RWPE2 (cell line): Measurements from ENCODE around the gene NKAIN4.

ENCODE experiments used
- ATAC-seq: fragments of 200-7000 bp; cut with Tn5 transposase; 3 replicates; pipeline ENCODE4 v1.9.1; 2021; ENCODE audit warnings: low read depth
- DNase-seq: peaks from one replicate; pipeline ENCODE4 v3.0.0-alpha.2; 2020; ENCODE audit warnings: low spot score
- H3K27ac ChIP-seq: fragments of 450-650 bp; 2 replicates; pipeline ENCODE4 v1.5.1; 2017; ENCODE audit warnings: mild to moderate bottlenecking; ENCODE audit not compliant: poor library complexity, severe bottlenecking
- H3K27me3 ChIP-seq: fragments of 250-450 bp; sonication (Bioruptor Pico); 2 replicates; pipeline ENCODE4 v1.5.1; 2021; ENCODE audit warnings: mild to moderate bottlenecking, moderate library complexity; ENCODE audit not compliant: insufficient read depth, poor library complexity, severe bottlenecking
- H3K36me3 ChIP-seq: fragments of 250-450 bp; sonication (Bioruptor Pico); 2 replicates; pipeline ENCODE4 v1.5.1; 2020; ENCODE audit warnings: low read depth, mild to moderate bottlenecking, moderate library complexity
- H3K4me1 ChIP-seq: fragments of 250-450 bp; sonication (Bioruptor Pico); 2 replicates; pipeline ENCODE4 v1.5.1; 2021; ENCODE audit warnings: mild to moderate bottlenecking, moderate library complexity; ENCODE audit not compliant: insufficient read depth, poor library complexity, severe bottlenecking
- H3K4me3 ChIP-seq: fragments of 250-450 bp; sonication (Bioruptor Pico); 2 replicates; pipeline ENCODE4 v1.5.1; 2021; ENCODE audit warnings: mild to moderate bottlenecking, moderate library complexity; ENCODE audit not compliant: severe bottlenecking
- H3K9me3 ChIP-seq: fragments of 250-450 bp; sonication (Bioruptor Pico); 2 replicates; pipeline ENCODE4 v1.5.1; 2021; ENCODE audit warnings: mild to moderate bottlenecking, moderate library complexity; ENCODE audit not compliant: severe bottlenecking
- TF ChIP-seq, protein P1 (sequence below): fragments of 450-650 bp; IDR thresholded peaks from one replicate; pipeline ENCODE4 v1.5.1; 2017; ENCODE audit warnings: mild to moderate bottlenecking, moderate library complexity; ENCODE audit not compliant: poor library complexity, severe bottlenecking

NKAIN4 gene

GRCh38 chr20:63220696-63221399, 33.4 kb downstream of the NKAIN4 start:
- Histone ChIP-seq H3K27ac (no peak overlapping the region), H3K4me3 (no peak overlapping the region), H3K27me3 (peaks cover 4% of the 10 kb centered on the region), H3K36me3 (no peaks in the 10 kb centered on the region), H3K4me1 (peaks cover 18% of the 10 kb centered on the region), H3K9me3 (no peaks in the 10 kb centered on the region)
- TF ChIP-seq, protein P1, sequence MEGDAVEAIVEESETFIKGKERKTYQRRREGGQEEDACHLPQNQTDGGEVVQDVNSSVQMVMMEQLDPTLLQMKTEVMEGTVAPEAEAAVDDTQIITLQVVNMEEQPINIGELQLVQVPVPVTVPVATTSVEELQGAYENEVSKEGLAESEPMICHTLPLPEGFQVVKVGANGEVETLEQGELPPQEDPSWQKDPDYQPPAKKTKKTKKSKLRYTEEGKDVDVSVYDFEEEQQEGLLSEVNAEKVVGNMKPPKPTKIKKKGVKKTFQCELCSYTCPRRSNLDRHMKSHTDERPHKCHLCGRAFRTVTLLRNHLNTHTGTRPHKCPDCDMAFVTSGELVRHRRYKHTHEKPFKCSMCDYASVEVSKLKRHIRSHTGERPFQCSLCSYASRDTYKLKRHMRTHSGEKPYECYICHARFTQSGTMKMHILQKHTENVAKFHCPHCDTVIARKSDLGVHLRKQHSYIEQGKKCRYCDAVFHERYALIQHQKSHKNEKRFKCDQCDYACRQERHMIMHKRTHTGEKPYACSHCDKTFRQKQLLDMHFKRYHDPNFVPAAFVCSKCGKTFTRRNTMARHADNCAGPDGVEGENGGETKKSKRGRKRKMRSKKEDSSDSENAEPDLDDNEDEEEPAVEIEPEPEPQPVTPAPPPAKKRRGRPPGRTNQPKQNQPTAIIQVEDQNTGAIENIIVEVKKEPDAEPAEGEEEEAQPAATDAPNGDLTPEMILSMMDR, result no peak
- DNase-seq, result peak; percentile 82
- ATAC-seq, result no peak

- no peak overlapping the region for H3K4me3 ChIP-seq
- peaks cover 11% of the 10 kb centered on the region for H3K4me1 ChIP-seq
- peak; percentile 78 for DNase-seq
- no peak for ATAC-seq
- TF ChIP-seq, protein P1, result no peak
- peaks cover 3% of the 10 kb centered on the region for H3K36me3 ChIP-seq
- H3K27ac ChIP-seq, result no peak overlapping the region
- peaks cover 4% of the 10 kb centered on the region for H3K27me3 ChIP-seq
- no peaks in the 10 kb centered on the region for H3K9me3 ChIP-seq
These were observed 34.3 kb downstream of the NKAIN4 start for GRCh38 chr20:63219866-63220521.

- H3K27ac ChIP-seq, result no peak overlapping the region
- H3K9me3 ChIP-seq, result no peaks in the 10 kb centered on the region
- ATAC-seq (no peak), DNase-seq (peak; percentile 76)
- H3K4me1 ChIP-seq, result peaks cover 11% of the 10 kb centered on the region
- H3K4me3 ChIP-seq, result no peak overlapping the region
- TF ChIP-seq, protein P1, result no peak
- H3K27me3 ChIP-seq, result peaks cover 4% of the 10 kb centered on the region
- H3K36me3 ChIP-seq, result peaks cover 8% of the 10 kb centered on the region
These were observed 34.8 kb downstream of the NKAIN4 start for GRCh38 chr20:63219447-63219821.

- Histone ChIP-seq H3K27ac (no peak overlapping the region), H3K27me3 (peaks cover 4% of the 10 kb centered on the region), H3K36me3 (peaks cover 14% of the 10 kb centered on the region), H3K4me1 (peaks cover 14% of the 10 kb centered on the region), H3K9me3 (no peaks in the 10 kb centered on the region), H3K4me3 (no peak overlapping the region)
- peak; percentile 80 for DNase-seq
- no peak for ATAC-seq
- TF ChIP-seq, protein P1, result peak; percentile 9
These were observed 35.4 kb downstream of the NKAIN4 start for GRCh38 chr20:63218701-63219446.
